Activated gamma-delta T cell treated with Interleukin-2 at 50 U/mL for 16 hours (primary cell): ENCODE results near the gene CCDC190.
"Not testable (repeated sequence)": the region's sequence is repeated elsewhere in the genome, so short reads cannot be mapped to it uniquely, and the experiment has no call there.

Experiments
- DNase-seq: peaks from one replicate; pipeline ENCODE4 v3.0.0-alpha.2; 2020

CCDC190 gene

GRCh38 chr1:162861101-162861500 is at the start of gene CCDC190:
Gene CCDC190, minus strand, starts transcription at chr1:162861175. Its CDS starts 1,529 bp downstream, at chr1:162859646.
- no peak for DNase-seq

DNA sequence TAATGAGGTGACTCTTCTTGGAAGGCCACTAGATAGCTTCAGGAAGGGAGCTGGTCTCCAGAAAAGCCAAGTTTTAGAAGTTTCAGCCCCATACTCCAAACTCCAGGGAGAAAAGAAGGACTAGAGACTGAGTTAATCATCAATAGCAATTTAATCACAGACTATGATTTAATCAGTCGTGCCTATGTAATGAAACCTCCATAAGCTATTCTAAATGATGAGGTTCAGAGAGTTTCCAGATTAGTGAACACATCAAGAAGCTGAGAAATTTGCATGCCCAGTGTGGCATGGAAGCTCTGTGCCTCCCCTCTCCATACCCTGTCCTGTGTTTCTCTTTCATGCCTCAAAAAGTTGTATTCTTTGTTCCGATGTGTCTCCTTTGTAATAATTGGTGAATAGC is 49.2 kb upstream of the CCDC190 start:
- no peak for DNase-seq

GRCh38 chr1:162908780-162909179 is 47.8 kb upstream of the CCDC190 start:
- no peak for DNase-seq

DNA sequence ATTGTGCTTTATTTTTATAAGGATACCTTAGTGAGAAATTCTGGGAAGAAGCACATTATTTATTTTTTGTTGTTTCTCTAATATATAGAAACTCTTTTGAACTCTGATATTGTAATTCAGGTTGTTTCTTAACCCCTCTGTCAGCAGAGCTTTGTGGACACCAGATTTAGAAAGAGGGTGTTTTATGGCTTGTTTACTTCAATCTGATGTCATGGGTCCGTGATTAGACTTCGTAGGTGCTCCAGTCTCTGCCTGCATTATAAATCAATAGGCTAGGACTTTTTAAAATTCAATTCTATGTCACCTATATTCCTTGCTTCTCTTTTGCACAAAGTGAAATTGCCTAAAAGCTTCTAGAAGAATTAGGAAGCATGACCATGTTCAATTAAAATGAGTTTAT is 47.3 kb upstream of the CCDC190 start:
- DNase-seq = no peak

- no peak for DNase-seq
These were observed 45.5 kb upstream of the CCDC190 start for GRCh38 chr1:162906485-162906884.

DNA sequence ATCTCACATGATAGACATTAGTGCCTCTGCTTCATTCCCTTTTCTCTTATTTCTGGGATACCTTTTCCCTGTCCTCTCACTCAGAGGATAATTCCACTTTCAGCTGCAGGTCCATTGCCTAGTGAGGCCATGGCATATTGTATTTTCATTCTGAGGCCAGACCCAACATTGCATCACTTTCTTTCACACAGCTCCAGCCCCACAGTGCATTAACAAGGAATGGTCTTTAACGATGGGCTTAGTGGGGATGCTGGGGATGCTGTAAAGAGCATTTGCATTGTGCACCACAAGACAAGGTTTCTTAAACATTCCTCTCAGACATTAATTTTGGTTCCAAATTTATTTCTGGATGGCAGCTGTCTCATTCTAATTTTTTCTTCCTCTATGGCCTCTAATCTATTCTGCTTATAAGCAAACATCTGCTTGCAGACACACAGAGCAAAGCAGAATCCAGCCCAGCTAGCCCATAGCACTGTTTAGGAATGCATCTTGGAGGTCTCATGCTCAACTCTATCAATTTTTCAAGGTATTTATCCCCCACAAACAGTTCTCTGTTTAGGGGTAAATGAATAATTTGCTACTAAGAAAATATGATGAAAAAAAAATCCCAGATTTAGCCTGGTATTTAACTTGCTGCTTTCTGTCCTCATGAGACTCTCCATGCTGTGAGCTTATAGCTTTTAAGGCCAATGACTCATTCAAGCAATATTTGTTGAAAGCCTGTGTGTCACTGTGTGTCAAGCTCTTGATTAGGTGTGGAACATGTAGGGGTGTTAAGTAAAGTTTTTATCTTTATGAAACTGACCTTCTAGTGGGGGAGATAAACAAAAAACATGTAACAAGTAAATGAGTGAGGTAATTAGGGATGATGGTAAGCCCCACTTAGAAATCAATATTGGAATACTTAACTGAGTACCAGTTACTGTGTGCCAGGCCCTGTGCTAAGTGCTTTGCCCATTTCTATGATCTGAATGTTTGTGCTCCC is 44.5 kb upstream of the CCDC190 start:
- no peak for DNase-seq

- DNase-seq = no peak
These were observed 43.6 kb upstream of the CCDC190 start for GRCh38 chr1:162904579-162904978.

DNA sequence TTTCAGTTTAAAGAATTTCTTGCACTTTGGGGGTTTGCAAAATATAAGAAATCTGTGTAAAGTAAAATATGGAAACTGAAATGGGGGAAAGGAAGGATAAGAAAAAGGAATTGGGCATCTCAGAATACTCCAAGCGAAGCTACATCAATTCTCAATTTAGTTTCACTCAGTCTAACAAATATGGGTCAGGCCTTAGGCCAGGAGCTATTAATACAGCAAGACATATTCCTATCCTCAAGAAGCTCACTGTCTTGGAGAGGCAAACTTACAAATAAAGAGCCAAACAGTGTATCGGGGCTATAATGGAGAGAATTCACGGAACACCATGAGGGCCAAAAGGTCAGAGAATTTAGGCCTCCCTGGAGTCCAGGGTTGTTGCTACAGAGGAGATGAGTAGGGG is 43.0 kb upstream of the CCDC190 start:
- no peak for DNase-seq

GRCh38 chr1:162903246-162903645 is 42.3 kb upstream of the CCDC190 start:
- DNase-seq = no peak

GRCh38 chr1:162902416-162902815 is 41.4 kb upstream of the CCDC190 start:
- no peak for DNase-seq

DNA sequence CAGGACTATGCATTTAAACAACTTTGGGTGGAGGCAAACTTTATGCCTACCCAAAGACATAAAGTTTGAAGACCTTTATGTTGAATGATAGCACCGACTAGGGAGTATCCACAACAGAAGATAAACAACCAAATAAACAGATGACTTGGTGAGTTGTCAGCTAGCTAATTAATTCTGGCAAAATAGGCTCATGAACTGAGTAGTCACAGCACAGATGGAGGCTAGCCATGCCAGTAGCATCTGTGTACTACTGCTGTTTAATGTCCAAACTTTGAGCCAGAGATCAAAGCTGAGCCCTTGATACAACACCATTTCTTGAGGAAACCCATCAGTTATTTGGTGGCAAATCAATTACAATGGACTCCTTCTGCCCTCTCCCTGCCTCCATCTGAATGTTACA is 40.3 kb upstream of the CCDC190 start:
- DNase-seq = no peak

GRCh38 chr1:162899422-162900146 is 38.6 kb upstream of the CCDC190 start:
- no peak for DNase-seq

DNA sequence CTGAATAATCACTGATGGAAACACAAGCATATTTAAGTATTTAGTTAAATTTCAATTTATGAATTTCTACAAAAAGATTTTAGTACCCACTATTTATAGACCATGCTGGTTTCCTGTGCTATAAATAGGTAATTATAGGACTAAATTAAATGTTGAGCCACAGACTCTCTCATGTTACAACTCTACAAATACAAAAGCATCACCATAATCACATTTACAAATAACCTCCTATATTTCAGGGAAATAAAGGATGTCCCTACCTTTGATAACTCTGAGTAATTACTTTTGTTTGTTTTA is 32.6 kb upstream of the CCDC190 start:
- DNase-seq = no peak

DNA sequence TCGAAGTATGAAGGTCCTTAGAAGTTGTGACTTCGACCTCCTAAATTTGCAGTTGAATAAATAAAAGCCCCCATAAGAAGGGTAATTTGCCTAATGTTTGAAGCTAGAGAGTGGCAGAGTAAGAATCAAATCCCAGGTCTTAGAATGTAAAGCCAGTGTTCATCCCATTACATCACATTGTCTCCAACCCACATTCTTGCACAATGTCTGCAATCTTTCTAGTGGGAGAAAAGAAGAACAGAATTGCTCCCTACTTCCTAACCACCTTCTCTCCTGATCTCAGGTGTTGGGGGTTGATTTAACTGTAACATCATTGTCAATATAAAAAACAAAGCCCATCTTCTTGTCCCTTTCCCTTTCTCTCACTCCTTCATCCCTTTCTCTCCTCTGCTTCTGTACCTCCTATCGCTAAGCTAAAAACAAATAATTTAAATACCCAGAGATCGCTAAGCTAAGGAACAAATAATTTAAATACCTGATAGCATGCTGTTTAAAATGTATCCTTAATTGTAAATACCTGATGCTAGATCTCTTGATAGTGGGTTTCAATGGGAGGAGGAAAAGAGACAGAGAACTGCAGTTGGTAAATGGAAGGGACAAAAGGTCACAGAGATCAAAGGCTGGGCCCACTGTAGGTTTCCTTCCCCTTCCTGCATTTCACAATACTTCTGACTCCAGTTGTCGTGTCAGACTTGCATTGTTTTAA is 32.1 kb upstream of the CCDC190 start:
- DNase-seq = no peak

GRCh38 chr1:162889989-162890388 is 29.0 kb upstream of the CCDC190 start:
- no peak for DNase-seq

GRCh38 chr1:162886705-162887104 is 25.7 kb upstream of the CCDC190 start:
- DNase-seq = no peak

DNA sequence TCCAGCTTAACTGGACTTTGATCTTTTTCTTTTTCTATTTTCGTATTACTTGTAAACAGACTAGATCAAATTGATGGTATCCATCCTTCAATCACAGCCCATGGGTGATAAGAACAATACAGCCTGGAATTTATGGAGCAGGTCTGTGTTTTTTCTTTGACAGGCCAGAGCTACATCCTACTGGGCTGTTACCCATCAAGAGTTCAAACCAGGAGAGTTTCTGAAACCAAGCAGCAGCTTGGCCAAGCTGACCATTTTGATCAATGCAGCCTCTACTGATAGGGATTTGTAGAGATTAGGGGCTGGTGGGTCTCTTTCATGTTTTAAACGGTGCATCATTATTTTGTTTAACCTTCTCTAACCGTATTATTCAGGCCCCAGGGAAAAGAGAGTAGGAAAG is 24.3 kb upstream of the CCDC190 start:
- no peak for DNase-seq

GRCh38 chr1:162884831-162885230 is 23.9 kb upstream of the CCDC190 start:
- no peak for DNase-seq

DNA sequence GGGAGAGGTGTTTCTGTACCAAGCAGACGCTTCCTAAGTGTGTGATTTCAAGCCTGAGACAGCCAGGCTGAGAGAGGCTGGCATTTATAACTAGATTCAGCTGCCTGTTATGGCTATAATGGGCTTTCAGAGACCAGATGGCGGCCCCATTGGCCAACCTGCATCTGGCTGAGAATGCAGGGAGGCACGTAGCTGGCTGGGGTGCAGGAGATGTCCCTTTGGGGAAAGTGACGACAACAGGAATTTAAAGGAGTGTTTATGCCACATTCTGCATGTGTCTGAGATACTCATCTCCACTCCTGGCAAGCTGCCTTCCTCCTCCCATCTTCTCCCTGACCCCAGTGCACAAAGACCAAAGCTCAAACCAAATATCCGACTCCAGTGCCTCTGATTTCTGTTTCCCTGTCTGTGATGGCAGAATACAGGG is 21.3 kb upstream of the CCDC190 start:
- no peak for DNase-seq

DNA sequence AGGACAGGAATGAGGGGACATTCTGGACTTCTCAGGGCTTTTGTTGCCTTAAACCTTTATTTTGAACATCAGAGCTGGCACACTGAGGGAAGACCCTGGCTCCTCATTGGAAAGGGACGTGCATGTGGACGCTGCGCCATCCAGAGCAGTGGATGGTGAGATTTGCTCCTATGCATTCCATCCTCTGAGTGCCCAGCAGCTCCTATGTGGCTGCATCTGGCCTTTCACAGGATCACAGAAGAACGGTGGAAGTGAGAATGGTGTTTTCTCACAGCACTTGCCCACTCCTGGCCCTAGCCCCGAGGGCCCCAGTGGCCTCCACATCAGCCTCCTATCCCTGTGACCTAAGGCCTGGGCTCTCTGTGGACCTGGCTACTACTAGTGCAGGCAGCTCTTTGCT is 20.6 kb upstream of the CCDC190 start:
- DNase-seq = no peak

GRCh38 chr1:162880617-162881016 is 19.6 kb upstream of the CCDC190 start:
- DNase-seq = not testable (repeated sequence)

DNA sequence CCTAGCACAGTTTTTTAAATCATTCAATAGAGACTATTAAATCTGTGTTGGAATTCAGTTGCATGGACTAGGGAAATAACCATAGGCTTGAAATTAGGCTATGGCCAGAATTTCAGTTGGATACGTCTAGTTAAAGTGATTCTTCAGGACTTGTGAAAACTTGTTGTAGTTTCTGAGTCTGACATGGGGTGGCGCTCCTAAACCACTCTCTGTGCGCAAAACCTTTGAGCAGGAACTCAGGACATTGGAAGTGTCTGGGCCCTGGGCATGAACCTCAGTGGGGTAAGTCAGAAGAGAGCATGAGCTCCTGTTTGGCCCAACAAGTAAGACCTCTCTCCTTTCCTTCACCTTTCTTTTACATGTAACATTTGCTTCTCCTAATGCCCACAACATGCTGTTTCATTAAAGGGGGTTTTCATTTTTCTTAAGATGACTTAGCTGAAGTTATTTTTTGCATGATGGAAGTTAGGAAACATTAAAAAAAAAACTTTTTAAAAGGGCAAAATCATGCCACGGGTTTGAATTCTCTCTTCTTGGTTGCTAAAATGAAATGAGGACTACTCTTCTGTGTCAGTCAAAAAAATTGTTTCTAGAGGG is 17.1 kb upstream of the CCDC190 start:
- DNase-seq = no peak

DNA sequence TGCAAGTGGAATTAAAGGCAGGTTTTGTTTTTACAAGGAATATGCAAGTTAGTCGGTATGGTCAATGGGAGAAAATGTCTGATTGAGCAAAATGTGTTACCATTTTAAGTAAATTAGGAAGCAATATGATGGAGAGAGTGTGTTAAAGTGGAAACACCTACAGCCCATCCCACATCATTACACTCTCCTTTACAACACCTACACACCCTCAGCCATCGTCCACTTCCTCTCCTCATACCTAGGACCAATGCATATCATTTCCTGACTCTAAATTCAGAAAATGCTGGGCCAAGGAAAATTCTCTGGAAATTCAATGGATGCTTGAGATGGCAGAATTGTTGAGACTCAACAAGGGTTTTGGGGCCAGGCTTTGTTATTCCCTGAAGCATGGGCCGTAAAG is 16.4 kb upstream of the CCDC190 start:
- no peak for DNase-seq
